ENCODE measurements around the gene KRTAP10-3.

The KRTAP10-3 gene

DNA sequence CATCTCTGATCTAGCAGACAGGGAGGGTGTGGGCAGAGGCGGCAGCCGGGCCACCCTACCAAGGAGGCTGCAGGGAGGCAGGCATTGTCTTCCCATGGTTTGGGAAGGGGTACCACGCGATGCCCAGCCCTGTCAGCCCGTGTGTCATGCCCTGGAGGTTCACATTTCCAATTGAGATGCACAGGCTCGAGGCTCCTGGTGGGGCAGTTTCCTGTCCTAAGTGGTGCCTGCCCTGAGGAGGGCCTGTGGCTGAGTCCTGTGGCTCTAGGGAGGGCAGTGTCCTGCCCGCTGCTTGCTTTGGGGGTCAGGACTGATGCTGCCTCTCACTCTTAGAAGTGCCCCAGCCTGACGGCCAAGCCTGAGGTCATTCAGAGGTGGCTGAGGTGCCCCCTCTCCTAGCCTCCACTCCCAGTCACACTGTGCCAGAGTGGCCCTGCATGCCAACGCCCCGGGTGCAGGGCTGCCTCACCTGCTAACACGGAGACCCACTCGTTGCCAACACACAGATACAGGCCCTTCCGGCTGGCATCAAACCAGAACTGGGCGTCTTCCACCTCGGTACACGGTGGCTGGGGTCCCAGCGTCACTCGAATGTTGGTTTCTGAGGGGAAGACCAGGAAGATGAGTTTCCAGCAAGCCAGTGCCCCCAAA lies 30.5 kb downstream of the KRTAP10-3 start:
- no peak for DNase-seq (ENCODE audit: low spot score)

DNA sequence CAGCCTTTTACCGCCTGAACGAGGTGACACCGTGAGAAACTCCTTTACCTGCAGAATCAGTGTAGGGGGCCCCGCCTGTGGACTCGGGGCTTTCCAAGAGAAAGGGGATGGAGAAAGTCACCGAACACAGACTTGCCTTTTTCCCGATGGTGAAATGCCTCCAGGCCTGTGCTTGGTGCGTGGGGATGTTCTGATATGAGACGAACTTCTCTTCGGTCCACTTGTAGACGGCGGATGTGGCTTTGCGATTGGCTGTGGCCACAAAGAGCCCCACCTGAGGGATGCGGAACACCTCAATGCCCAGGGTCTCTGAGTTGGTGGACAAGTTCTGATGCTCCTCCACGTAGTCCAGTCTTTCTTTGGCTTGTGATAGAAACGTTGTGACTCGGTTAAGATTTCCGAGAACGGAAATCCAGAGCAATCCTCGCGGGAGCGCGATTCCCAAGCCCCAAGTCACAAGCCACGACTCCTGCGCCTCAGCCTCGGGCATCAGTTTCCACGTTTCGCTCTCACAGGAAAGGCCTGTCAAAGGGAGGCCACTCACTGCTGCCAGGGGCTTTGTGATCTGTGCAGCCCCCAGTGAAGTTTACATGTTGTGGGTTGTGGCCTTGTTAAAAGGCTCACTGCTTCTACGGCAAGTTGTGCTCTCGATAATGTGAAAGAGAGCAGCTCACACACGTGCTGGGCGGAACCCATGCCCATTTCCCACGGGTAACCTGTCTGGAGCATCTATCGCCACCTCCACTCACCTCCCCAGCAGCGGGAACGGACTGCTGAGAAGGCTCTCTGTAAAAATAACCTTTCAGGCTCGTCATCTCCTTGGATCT lies 31.2 kb downstream of the KRTAP10-3 start:
- DNase-seq (ENCODE audit: low spot score): no peak

DNA sequence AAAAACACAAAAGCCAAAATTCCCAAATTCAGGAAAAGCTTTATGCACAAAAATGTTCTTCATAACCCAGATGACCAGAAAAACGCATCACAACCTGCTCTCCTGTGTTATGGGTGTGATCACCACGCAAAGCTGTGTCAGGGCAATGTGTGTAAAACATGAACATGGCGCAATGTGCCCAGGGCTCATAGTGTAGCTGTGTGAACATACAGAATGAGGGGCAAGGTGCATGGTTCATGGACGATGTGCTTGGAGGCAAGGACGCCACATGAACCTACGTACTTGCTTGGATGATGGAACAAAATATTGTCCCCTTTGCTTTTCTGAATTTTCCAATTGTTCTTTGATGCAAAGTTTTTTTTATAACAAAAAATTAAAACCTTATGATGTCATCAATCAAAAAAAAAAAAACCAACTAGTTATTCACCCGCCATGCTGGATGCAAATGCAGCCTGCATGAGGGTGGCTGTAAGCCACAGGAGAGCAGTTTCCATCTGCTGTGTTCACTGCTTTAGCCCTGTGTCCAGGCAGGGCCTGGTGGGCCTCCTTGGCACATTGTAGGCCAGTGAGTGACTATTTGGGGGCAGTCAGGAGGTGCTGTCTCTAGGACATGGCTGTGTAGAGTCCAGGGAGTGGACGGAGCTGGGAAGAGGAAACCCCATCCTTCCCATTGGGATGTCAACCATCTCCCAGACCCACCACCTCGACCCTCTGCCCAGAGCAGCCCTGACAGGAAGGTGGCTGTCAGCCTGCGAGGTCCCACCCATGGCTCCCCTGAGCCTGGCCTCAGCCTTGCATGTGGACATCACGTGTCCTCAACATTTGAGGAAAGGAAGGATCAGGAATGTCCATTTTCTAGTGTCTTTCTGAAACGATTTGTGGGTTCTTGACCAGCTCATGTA lies 32.2 kb downstream of the KRTAP10-3 start:
- DNase-seq (ENCODE audit: low spot score): no peak

DNA sequence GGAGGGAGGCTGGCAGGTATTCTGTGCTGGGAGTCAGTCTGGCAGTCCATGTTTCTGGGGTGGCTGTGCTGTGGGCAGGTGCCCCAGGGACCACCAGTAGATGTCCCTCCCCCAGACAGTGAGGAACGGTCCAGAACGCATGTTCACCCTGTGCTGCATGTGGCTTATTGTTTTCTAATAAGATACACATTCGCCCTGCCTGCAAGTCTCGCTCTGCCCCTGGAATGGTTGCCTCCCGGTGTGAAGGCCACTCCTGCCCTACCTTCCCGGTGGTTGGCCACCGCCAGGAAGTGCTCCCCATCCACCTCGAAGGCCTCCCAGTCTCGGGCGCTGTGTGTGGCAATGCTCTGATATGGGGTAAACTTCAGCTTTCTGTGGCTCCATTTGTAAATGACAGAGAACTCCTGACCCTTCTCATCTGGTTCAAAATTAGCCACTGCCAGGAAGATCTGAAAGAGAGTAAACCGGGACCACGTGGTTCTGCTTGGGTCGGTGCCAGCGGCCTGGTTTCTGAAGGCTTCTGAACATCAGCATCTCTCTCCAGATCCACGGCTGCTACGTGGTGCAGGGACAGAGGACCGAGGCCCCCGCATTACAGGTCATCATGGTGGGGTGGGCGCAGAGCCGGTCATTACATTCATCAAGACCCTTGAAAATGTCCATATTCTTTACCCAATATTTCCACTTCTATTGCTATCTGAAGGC lies 33.1 kb downstream of the KRTAP10-3 start:
- DNase-seq (ENCODE audit: low spot score): no peak

DNA sequence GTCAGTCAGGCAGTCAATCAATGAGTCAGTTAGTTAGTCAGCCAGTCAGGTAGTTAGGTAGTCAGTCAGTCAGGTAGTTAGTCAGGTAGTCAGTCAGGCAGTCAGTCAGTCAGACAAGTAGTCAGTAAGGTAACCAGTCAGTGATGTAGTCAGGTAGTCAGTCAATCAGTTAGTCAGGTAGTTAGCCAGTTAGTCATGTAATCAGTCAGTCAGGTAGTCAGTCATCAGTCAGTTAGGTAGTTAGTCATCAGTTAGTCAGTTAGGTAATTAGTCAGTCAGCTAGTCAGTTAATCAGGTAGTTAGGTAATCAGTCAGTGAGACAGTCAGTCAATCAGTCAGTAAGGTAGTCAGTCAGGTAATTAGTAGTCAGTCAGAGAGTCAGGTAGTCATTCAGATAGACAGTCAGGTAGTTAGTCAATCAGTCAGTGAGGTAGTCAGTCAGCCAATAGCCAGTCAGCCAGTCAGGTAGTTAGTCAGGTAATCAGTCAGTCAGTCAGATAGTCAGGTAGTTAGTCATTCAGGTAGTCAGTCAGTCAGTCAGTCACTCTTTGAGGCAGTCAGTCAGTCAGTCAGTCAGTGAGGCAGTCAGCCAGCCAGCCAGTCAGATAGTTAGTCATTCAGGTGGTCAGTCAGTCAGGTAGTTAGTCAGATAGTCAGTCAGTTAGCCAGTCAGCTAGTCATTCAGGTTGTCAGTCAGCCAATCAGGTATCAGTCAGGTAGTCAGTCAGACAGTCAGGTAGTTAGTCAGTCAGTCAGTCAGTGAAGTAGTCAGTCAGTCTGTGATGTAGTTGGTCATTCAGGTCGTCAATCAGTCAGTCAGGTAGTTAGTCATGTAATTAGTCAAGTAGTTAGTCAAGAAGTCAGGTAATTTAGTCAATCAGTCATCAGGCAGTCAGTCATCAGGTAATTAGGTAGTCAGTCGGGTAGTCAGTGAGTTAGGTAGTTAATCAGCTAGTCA lies 33.9 kb downstream of the KRTAP10-3 start:
- no peak for DNase-seq (ENCODE audit: low spot score)

DNA sequence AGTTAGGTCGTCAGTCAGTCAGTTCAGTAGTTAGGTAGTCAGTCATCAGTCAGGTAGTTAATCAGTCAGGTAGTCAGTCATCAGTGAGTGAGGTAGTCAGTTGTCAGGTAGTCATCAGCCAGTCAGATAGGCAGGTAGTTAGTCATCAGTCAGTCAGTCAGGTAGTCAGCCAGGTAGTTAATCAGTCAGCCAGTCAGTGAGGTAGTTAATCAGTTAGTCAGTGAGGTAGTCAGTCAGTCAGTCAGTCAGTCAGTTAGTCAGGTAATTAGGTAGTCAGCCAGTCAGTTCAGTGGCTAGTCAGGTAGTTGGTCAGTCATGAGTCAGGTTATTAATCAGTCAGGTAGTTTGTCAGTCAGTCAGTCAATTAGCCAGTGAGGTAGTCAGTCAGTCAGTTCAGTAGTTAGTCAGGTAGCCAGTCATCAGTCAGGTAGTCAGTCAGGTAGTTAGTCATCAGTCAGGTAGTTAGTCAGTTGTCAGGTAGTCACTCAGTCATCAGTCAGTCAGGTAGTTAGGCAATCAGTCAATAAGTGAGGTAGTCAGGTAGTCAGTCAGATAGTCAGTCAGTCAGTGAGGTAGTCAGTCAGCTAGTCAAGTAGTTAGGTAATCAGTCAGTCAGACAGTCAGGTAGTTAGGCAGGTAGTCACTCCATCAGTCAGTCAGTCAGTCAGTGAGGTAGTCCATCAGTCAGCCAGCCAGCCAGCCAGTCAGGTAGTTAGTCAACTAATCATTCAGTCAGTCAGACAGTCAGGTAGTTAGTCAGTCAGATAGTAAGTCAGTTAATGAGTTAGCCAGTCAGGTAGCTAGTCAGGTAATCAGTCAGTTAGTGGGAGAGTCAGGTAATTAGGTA lies 34.8 kb downstream of the KRTAP10-3 start:
- peak; percentile 4 for DNase-seq (ENCODE audit: low spot score)

DNA sequence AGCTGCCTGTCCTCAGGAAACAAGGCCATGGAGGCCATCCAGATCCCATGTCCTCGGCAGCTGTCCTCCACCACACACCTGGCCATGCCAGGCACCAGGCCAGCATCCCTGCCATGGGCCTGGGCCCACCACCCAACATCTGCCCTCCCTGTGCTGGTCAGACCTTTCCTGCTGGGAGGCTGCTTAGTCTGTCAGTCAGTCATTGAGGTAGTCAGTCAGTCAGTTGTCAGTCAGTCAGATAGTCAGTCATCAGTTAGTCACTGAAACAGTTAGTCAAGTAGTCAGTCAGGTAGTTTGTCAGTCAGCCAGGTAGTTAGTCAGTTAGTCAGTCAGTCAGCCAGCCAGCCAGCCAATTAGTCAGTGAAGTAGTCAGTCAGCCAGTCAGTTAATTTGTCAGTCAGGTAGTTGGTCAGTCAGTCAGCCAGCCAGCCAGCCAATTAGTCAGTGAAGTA lies 35.8 kb downstream of the KRTAP10-3 start:
- DNase-seq (ENCODE audit: low spot score): no peak

DNA sequence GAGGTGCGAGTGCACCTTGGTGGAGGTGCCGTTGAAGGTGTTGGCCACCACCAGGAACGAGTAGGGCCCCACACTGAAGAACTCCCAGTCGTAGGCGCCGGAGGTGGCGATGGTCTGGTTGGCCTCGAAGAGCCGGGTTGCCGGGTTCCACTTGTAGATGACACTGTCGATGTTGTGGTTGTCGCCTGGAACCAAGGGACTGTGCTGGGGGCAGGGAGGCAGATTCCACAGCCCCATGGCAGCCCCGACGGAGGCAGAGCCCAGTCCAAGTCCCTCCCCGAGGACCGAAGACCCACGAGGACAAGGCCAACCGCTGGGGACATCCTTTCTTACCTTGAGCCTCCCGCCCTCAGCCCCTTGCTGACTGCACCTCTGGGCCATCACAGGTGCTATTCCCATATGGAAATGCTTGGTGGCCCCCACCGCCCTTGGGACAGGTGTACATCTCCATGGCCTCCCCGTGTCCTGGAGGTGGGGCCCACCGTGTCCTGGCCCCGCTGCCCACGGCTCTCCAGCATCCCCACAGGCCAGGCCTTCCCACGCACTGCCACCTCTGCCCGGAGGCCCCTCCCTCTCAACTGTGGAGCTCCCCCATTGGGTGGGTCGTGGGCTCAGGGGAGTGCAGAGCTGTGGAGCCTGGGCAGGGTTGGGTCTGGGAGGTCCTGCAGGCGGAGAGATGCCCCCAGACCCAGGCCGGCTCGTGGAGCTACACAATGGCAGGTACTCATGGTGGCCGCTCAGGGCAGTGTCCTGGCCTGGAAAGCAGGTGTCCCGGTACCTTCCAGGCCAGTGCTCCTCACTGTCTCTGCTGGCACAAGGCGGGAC lies 36.5 kb downstream of the KRTAP10-3 start:
- DNase-seq (ENCODE audit: low spot score): no peak

DNA sequence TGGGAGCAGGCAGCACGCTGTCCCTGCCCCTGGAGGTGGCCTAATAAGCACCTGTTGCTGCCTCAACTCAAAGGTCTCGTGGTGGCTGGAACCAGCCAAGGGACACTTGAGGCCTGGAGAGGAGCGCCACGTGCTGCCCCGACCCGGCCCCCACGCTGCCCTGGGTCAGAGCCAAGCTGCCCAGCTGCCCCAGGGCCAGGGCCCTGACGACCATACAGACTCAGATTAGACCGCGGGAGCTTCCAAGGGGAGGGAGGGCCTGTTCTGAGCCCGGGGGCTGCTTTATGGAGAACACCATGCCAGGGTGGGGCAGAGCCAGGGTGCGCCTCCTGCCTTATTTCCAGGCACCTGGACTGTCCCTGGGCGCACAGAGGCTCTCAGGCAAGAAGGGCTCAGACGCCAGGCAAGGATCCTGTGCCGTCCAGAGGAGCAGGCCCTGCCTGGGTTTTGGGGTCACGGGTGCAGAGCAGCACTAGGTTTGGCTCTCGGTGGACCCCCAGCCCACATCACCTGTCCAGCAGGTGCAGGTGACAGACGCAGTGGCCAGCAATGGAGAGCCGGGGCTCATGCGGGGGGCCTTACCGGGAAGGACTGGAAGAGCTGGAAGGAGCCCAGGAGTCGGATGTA lies 37.2 kb downstream of the KRTAP10-3 start:
- no peak for DNase-seq (ENCODE audit: low spot score)

DNA sequence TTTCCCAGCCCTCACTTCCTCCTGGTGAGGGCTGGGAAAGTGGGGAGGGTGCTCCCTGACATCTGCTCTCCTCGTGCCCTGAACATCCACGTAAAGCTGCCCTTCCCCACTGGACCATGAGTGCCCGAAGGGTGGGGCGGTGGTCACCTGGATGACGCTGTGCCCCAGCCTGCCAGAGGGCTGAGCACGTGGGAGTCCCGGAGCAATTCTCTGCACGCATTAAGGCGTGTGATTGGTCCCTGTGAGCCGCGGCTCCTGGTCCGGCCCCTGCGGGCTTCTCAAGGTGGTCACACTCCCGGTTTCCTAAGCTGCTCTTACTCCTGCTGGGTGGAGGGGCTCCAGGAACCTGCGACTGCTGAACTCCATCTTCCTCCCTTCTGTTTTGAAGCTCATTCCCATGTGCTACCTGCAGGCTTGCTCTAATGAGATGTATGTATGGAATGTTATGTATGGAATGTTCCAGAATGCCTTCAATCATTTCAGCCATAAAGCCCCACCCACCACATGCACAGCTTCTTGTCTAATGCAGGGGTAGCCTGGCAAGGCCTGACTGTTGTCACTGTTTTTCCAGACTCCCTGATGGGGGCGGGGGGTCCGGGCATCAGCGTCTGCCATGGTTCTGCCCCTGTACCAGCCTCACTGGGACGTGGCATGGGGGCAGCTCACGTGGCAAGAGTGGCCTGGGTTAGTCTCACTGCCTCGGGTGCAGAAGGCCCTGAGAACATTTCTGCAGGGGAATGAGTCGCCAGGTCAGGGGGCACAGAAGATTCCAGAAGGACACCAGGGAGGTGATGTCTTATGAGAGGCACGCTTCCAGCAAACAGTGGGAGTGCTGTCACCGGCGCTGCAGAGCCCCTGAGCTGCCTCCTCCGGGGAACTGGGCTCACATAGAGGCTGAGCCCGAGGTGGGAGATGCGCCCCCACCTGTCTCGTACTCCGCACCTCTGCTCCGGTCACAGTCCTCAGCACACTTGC lies 38.0 kb downstream of the KRTAP10-3 start:
- no peak for DNase-seq (ENCODE audit: low spot score)

DNA sequence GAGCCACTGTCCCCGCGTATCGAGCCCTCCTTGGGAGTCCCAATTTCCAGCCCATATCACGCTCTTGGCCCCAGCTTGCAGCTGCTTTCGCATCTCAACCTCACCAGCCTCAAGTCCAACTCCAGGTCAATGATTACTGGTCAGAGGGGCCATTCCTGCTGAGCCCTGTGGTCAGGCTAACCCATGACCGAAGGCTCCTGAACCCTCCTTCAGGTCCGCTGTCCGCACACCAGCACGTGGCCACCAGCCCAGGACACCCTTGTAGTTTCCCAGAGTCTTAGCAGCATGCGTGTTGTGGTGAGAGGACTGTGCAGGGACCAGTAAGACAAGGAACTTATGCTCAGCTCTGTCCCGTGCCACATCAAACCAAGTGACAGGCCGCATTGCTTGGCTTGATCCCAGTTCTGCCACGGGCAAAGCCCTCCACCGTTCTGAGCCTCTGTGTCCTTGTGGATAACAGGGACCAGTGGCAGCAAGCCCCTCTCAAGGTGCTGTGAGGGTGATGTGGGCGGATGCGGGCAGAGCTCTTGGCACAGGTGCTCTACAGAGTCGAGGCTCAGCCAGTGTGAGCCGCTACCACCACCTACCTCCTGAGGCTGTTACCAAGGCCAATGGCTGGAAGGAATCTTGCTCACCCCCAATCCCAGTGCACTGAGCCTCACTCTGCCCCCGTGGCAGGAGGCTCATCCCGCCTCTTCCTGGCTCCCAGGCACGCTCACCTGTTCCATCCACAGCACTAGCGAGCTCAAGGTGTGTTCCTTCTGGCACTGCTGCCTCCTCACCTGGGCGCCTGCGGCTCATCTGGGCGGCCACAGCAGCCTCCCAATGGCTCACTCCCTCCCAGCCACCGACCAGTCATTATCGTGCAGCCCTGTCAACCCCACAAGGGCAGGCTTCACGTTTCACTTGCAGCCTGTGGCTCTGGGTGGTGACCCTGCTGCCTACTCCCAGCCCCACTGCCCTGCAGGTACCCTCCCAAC lies 39.0 kb downstream of the KRTAP10-3 start:
- DNase-seq (ENCODE audit: low spot score): no peak

DNA sequence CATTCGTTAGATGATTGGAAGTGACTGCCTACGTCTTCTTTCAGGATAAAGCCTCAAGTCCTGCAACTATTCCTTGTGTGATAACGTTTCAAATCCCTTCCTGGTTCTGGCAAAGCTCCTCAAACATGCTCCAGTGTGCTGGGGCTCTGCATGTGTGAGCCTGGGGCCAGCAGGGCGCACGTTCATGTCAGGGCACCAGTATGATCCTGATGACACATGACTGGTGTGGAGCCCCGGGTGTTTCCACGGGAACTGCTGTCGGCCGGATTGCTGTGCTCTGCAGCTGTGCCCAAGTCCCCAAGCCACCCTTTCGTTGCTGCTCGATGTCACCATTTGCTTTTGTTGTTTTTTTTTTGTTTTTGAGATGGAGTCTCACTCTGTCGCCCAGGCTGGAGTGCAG lies 39.9 kb downstream of the KRTAP10-3 start:
- no peak for DNase-seq (ENCODE audit: low spot score)

DNA sequence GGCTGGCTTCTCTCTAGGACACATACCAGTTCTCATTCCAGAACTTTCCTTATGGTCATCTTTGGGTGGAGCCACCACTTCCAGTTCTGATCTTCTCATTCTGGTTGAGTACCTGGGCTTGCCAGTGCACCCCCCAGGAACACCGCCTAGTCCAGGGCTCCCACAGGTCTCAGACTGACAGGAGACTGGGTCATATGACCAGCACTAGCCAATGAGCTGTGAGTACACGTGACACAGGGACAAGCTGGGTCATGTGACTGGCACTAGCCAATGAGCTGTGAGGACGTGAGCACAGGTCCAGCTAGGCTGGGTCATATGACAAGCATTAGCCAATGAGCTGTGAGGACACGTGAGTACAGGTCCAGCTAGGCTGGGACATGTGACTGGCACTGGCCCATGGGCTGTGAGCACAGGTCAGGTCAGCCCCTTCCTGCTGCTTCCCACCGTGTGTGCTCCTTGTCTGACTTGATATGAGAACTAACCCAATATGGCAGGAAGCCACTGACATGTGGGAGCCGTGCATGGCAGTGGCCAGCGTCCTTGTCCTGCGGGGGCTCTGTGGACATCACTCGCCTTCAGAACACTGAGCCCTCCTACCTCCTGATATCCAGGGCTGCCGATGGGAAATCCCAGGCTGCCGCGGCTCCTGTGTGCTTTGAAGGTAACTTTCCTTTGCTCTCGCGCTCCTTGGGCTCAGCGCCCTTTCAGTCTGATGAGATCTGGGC lies 41.3 kb downstream of the KRTAP10-3 start:
- peak; percentile 9 for DNase-seq (ENCODE audit: low spot score)

DNA sequence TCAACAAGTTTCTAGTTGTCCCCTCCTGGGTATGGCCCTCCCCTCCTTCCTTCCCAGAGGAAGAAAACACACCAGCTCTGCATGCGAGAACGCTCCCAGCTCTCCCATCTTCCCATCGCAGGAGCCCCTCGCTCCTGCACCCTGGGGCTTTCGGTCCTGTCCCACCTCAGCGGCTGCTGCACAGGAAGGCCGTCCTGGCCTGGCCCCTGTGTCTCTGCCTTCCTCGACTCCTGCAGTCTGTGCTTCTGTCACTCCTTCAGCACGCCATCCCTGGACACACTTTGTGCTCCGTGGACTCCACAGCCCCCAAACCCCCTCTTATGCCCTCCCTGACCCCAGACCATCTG lies 41.8 kb downstream of the KRTAP10-3 start:
- no peak for DNase-seq (ENCODE audit: low spot score)

DNA sequence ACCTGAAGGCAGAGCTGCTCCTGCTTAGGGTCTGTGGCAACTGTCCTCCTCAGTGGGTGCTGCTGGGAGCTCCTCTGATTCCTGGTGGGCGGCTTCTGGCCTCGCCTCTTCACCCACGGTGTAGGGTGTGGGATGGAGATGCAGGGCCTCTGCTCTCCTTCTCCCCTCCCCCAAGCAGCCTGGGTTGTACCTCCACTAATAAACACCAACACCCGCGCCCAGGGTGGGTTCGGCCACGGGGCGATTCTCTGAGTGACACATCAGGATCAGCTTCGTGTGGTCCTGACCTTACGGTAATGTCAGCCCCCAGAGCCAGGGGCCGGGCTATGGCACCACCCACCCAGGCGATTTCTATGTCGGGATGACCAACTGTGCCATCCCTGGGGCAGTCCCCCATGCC lies 42.3 kb downstream of the KRTAP10-3 start:
- DNase-seq (ENCODE audit: low spot score): no peak

Data from kidney tubule cell (primary cell).